ENCODE data around the gene PWWP2B.
"Not testable (repeated sequence)": the region's sequence is repeated elsewhere in the genome, so short reads cannot be mapped to it uniquely, and the experiment has no call there.

PWWP2B gene

GRCh38 chr10:132384618-132385388 lies 12.2 kb upstream of the PWWP2B start:
- H3K27me3 Mint-ChIP-seq = no peaks in the 10 kb centered on the region
- ATAC-seq (no peak), DNase-seq (no peak)
- peak overlapping the region in 1 of 2 donors; percentile 2 for H3K27ac Mint-ChIP-seq
- H3K4me3 Mint-ChIP-seq = no peak overlapping the region
- no peaks in the 10 kb centered on the region for H3K9me3 Mint-ChIP-seq
- peaks cover 34% of the 10 kb centered on the region for H3K4me1 Mint-ChIP-seq

- H3K27ac Mint-ChIP-seq = no peak overlapping the region
- no peak overlapping the region for H3K4me3 Mint-ChIP-seq
- DNase-seq (no peak), ATAC-seq (no peak)
- no peaks in the 10 kb centered on the region for H3K9me3 Mint-ChIP-seq
- peaks cover 34% of the 10 kb centered on the region for H3K4me1 Mint-ChIP-seq
- no peaks in the 10 kb centered on the region for H3K27me3 Mint-ChIP-seq
Observed at GRCh38 chr10:132385389-132385667, 11.7 kb upstream of the PWWP2B start.

- H3K4me1 Mint-ChIP-seq = peaks cover 34% of the 10 kb centered on the region
- no peak overlapping the region for H3K27ac Mint-ChIP-seq
- no peak for ATAC-seq
- H3K9me3 Mint-ChIP-seq = no peaks in the 10 kb centered on the region
- no peaks in the 10 kb centered on the region for H3K27me3 Mint-ChIP-seq
- no peak for DNase-seq
- no peak overlapping the region for H3K4me3 Mint-ChIP-seq
Observed at GRCh38 chr10:132385721-132386418, 11.1 kb upstream of the PWWP2B start.

- Mint-ChIP-seq H3K9me3 (no peaks in the 10 kb centered on the region), H3K27ac (peak overlapping the region; percentile 52 to 69), H3K4me3 (peak overlapping the region in 1 of 2 donors; percentile 20), H3K4me1 (peaks cover 34% of the 10 kb centered on the region), H3K27me3 (no peaks in the 10 kb centered on the region)
- DNase-seq = no peak
- ATAC-seq = no peak
Observed at GRCh38 chr10:132386419-132386831, 10.6 kb upstream of the PWWP2B start.

GRCh38 chr10:132386896-132387295 lies 10.1 kb upstream of the PWWP2B start:
- DNase-seq, H3K9me3 Mint-ChIP-seq, H3K27me3 Mint-ChIP-seq, ATAC-seq: not testable (repeated sequence)
- Mint-ChIP-seq H3K4me3 (peak overlapping the region in 1 of 2 donors; percentile 20), H3K4me1 (peaks cover 34% of the 10 kb centered on the region), H3K27ac (peak overlapping the region; percentile 52 to 69)

- peak overlapping the region; percentile 63 to 97 for H3K27ac Mint-ChIP-seq
- H3K4me1 Mint-ChIP-seq = peaks cover 26% of the 10 kb centered on the region
- H3K4me3 Mint-ChIP-seq = peak overlapping the region; percentile 39 to 69
- ATAC-seq (peak; percentile 53), DNase-seq (peak; percentile 79)
- H3K9me3 Mint-ChIP-seq = peaks cover 9 to 12% of the 10 kb centered on the region in 2 donors
- H3K27me3 Mint-ChIP-seq = no peaks in the 10 kb centered on the region
Observed at GRCh38 chr10:132387764-132388210, 9.2 kb upstream of the PWWP2B start.

GRCh38 chr10:132388891-132389432 lies 8.0 kb upstream of the PWWP2B start:
- Mint-ChIP-seq H3K9me3 (peaks cover 9 to 12% of the 10 kb centered on the region in 2 donors), H3K4me3 (peak overlapping the region in 1 of 2 donors; percentile 52), H3K27me3 (no peaks in the 10 kb centered on the region), H3K4me1 (peaks cover 22% of the 10 kb centered on the region), H3K27ac (peak overlapping the region in 1 of 2 donors; percentile 97)
- ATAC-seq (peak; percentile 53), DNase-seq (no peak)

- peak; percentile 47 for ATAC-seq
- Mint-ChIP-seq H3K27me3 (no peaks in the 10 kb centered on the region), H3K4me1 (peaks cover 28% of the 10 kb centered on the region), H3K27ac (peak overlapping the region in 1 of 2 donors; percentile 97), H3K4me3 (peak overlapping the region in 1 of 2 donors; percentile 52), H3K9me3 (peaks cover 9 to 12% of the 10 kb centered on the region in 2 donors)
- peak in 1 of 2 donors; percentile 45 for DNase-seq
Observed at GRCh38 chr10:132389433-132390169, 7.4 kb upstream of the PWWP2B start.

GRCh38 chr10:132390170-132390920 lies 6.7 kb upstream of the PWWP2B start:
- ATAC-seq (no peak), DNase-seq (no peak)
- Mint-ChIP-seq H3K27ac (no peak overlapping the region), H3K27me3 (no peaks in the 10 kb centered on the region), H3K9me3 (peaks cover 9 to 12% of the 10 kb centered on the region in 2 donors), H3K4me1 (peaks cover 36% of the 10 kb centered on the region), H3K4me3 (no peak overlapping the region)

GRCh38 chr10:132390921-132391675 lies 5.9 kb upstream of the PWWP2B start:
- H3K27me3 Mint-ChIP-seq = no peaks in the 10 kb centered on the region
- no peak for DNase-seq
- ATAC-seq = no peak
- peaks cover 9 to 12% of the 10 kb centered on the region in 2 donors for H3K9me3 Mint-ChIP-seq
- no peak overlapping the region for H3K4me3 Mint-ChIP-seq
- H3K27ac Mint-ChIP-seq = no peak overlapping the region
- H3K4me1 Mint-ChIP-seq = peaks cover 38% of the 10 kb centered on the region

GRCh38 chr10:132391676-132392020 lies 5.4 kb upstream of the PWWP2B start:
- H3K4me3 Mint-ChIP-seq = no peak overlapping the region
- H3K27ac Mint-ChIP-seq = no peak overlapping the region
- no peak for DNase-seq
- peaks cover 36% of the 10 kb centered on the region for H3K4me1 Mint-ChIP-seq
- ATAC-seq = no peak
- peaks cover 9 to 12% of the 10 kb centered on the region in 2 donors for H3K9me3 Mint-ChIP-seq
- no peaks in the 10 kb centered on the region for H3K27me3 Mint-ChIP-seq

GRCh38 chr10:132392184-132392800 lies 4.7 kb upstream of the PWWP2B start:
- H3K4me3 Mint-ChIP-seq = no peak overlapping the region
- ATAC-seq = no peak
- H3K4me1 Mint-ChIP-seq = peaks cover 30% of the 10 kb centered on the region
- no peak for DNase-seq
- H3K27ac Mint-ChIP-seq = no peak overlapping the region
- H3K9me3 Mint-ChIP-seq = peaks cover 9 to 12% of the 10 kb centered on the region in 2 donors
- no peaks in the 10 kb centered on the region for H3K27me3 Mint-ChIP-seq

- peak overlapping the region in 1 of 2 donors; percentile 75 for H3K27ac Mint-ChIP-seq
- no peak for DNase-seq
- no peaks in the 10 kb centered on the region for H3K27me3 Mint-ChIP-seq
- peaks cover 9 to 12% of the 10 kb centered on the region in 2 donors for H3K9me3 Mint-ChIP-seq
- no peak overlapping the region for H3K4me3 Mint-ChIP-seq
- no peak for ATAC-seq
- peaks cover 30% of the 10 kb centered on the region for H3K4me1 Mint-ChIP-seq
Observed at GRCh38 chr10:132392811-132393694, 3.9 kb upstream of the PWWP2B start.
